ENCODE results near the gene ZNF846.
"Not testable (repeated sequence)": the region's sequence is repeated elsewhere in the genome, so short reads cannot be mapped to it uniquely, and the experiment has no call there.

Gene ZNF846

DNA sequence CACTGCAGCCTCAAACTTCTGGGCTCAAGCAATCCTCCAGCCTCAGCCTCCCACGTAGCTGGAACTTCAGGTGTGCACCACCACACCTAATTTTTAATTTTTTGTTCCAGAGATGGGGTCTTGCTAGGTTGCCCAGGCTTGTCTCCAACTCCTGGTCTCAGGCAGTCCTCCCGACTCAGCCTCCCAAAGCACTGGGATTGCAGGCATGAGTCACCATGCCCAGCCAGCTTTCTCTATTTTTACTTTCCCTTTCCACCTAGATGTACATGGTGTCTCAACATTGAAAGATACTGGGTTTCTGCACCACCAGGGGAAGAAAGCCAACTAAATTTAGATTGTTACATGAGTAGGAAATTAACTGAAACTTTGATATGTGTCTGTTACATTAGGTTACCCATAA, 13.8 kb upstream of the ZNF846 start:
- DNase-seq = no peak

GRCh38 chr19:9757544-9758501, 10.7 kb downstream of the ZNF846 start:
- DNase-seq = no peak

- DNase-seq = no peak
Measured at GRCh38 chr19:9752701-9753443, 15.7 kb downstream of the ZNF846 start.

GRCh38 chr19:9751446-9751845, 17.1 kb downstream of the ZNF846 start:
- DNase-seq = no peak

DNA sequence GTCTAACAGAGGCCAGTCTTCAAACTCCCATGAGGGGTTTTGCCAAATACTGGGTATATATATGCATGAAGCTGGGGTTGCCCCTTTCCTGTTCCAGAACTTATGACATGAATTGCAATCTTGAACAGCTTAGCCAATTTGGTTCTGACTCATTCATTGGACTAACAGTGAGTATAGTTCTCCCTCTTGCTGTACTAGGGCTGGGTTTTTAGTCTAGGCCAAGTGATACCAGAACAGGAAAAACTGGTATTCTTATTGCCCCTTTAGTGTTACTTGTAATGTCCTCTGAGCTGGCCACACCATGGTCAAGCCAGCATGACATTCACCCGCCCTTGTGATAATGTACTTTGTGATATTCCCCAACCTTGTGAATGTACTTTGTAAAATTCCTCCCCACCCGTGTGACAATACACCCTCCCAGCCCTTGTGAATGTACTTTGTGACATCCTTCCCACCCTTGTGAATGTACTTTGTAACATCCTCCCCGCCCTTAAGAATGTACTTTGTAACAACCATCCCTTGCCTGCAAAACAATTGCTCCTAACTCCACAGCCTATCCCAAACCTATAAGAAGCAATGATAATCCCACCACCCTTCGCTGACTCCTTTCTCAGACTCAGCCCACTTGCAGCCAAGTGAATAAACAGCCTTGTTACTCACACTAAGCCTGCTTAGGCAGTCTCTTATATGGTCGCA, 26.9 kb downstream of the ZNF846 start:
- DNase-seq = no peak

DNA sequence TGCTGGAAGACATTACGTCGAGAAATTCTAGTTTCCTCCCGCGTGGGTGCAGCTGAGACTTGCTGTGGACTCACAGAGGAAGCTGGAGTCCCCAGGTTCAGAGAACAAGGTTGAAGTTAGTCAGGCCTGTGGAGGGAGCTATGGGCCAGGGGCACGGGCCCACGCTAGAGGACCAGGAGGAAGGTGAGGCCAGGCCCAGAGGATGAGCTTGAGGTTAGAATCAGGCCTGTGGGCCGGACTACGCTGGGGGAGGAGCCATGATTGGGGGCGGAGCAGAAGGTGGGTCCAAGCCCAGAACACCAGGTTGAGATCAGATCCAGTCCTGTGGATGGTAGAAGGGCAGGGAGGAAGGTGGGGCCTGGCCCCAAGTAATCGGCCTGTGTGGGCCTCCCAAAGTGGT, 32.6 kb downstream of the ZNF846 start:
- no peak for DNase-seq

DNA sequence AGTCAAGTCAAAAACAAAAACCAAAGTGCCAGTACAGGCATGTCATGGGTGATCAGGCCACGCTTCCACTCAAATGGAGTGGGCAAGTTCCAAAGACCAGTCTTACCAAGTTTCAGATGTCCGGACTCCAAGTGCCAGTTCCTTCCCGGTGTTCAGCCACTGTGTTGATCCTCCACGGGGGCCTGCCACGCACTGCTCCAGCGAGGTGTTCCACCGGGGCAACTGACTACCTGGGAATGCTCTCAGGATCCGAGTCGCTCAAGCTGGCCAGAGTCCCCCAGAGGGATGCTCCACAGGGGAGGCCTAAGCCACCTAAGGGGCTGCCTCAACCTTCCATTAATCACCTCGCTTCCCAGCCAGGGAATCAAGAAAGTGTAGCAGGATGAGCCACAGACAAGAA, 38.5 kb downstream of the ZNF846 start:
- DNase-seq = not testable (repeated sequence)

DNA sequence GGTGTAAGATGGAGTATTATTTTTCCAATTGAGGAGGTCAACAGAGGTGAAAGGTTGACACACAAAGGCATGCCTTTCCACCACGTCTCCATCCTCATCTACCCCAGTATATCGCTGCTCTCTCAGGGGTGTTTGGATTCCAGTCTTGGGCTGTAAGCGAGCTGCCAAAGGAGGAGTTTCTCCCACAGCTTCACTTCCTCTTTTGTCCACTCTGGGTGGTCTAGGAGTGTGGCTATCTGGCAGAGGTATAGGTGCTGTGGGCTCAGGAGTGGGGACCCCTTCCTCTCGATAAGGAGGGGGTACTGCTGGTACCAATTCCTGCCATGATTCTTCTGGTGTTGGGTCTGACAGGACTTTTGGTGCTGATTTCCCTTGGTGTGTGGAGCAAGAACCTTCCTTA, 39.4 kb downstream of the ZNF846 start:
- no peak for DNase-seq

GRCh38 chr19:9727644-9728043, 40.9 kb downstream of the ZNF846 start:
- DNase-seq = no peak

- DNase-seq = not testable (repeated sequence)
Measured at GRCh38 chr19:9725508-9726201, 42.9 kb downstream of the ZNF846 start.

GRCh38 chr19:9724157-9724556, 44.4 kb downstream of the ZNF846 start:
- no peak for DNase-seq

DNA sequence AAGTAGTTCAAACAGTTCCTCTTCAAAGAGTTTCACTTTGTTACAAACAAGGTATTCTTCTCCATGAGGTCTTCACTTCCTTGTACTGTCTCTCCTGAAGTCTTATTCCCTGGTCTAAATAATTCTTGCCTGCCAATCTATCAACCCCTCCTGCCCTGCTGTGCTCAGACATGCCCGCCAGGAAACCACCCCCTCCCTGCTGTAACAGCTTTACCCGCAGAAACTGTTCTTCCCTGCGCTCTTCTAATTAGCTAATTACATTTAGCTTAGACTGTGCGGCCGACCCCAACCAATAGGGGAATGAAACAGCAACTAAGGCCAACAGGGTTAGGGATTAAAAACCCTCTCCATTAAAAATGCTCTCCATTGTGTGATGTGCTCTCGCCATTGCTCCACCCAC, 46.7 kb downstream of the ZNF846 start:
- DNase-seq = no peak

DNA sequence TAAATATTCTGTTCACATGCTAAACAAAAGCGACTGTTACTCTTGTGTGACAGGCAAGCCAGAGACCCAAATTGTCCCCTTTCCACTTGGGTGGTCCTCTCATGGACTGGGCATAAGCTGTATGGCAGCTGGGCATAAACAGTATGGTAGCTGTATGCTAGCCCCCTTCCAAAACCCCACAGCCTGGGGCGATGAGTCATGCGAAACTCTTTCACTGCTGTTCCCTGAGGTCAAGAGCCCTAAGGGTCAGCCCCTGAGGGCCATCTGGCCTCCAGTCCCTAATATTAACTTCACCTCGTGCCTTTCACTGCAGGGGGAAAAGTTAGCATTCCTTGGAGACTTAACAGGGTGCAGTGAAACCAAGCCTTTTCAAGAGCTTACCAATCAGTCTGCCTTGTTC, 48.0 kb downstream of the ZNF846 start:
- DNase-seq = no peak

DNA sequence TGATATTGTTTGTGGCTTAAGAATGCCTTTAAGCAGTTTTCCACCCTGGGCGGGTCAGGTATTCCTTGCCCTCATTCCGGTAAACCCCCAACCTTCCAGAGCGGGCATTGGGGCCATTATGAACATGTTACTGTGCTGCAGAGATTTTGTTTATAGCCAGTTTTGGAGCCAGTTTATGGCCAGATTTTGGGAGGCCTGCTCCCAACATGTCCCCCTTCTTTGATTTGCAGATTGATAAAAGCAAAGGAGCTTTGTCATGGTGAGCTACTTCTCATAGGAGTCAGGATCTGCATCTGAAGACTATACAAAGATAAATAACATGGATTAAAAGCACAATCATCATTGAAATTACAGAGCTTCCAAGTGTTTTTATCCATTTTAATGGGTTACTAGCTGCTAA, 56.7 kb downstream of the ZNF846 start:
- DNase-seq = no peak

DNA sequence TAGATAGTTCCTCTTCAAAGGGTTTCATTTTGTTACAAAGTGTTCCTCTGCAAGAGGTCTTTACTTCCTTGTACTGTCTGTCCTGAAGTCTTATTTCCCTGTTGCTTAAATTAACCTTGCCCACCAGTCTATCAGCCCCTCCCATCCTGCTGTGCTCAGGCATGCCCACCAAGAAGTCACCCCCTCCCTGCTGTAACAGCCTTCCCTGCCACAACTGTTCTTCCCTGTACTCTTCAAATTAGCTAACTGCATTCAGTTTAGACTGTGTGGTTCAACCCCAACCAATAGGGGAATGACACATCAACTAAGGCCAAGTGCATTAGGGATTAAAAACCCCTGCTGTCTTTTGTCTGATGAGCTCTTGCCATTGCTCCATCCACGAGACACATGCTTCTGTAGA, 59.2 kb downstream of the ZNF846 start:
- no peak for DNase-seq

- DNase-seq = no peak
Measured at GRCh38 chr19:9705836-9706235, 62.7 kb downstream of the ZNF846 start.

DNA sequence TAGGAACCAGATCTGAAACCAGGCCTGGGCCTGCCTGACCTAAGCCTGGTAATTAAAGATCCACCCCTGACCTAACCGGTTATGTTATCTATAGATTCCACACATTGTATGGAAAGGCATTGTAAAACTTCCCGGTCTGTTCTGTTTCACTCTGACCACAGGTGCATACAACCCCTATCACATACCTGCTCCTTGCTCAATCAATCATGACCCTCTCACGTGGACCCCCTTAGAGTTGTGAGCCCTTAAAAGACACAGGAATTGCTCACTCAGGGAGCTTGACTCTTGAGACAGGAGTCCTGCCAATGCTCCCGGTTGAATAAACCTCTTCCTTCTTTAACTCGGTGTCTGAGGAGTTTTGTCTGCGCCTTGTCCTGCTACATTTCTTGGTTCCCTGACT, 66.4 kb downstream of the ZNF846 start:
- DNase-seq = no peak

Measured in stimulated activated CD8-positive, alpha-beta memory T cell treated with anti-CD3 and anti-CD28 coated beads, Interleukin-4, amount 100 ng/mL, for 48 hours (primary cell).